ENCODE data around the gene HRNR. TPM values are rescaled to one million over a fixed set of nuclear protein-coding genes. Genes with fewer than 3 reads are reported as not detected.
A peak's percentile ranks its signal among the peaks of the same experiment; 100 is the strongest.

HRNR gene
- polyA plus RNA-seq, 1 of the 3 experiments (the other 2 are of a cell fraction), result not detected

GRCh38 chr1:152185544-152186391, 38.2 kb downstream of the HRNR start:
- no peaks in the 10 kb centered on the region for H3K9me3 ChIP-seq
- ChIA-PET CTCF (interaction anchor here (0.6 to 10.4 kb wide), 22 partner anchors 9 to 273 kb away, joined by 3 to 82 read pairs (median 3); no protein-coding TSS in a partner anchor), POLR2A (no interaction called here)
- whole genome bisulfite sequencing (ENCODE audit: low lambda C conversion rate), result 11% methylated on average over 8 of the region's 8 CpGs
- TF ChIP-seq SMC3 (IDR thresholded peaks at IDR 0.05; ENCODE audit: low read depth, low read length), result peak; percentile 91
- no peak for TF ChIP-seq USF1 (IDR thresholded peaks at IDR 0.05; ENCODE audit: borderline replicate concordance, low read depth)
- TF ChIP-seq RAD21 (IDR thresholded peaks at IDR 0.05; ENCODE audit: low read length), result peak; percentile 73
- no peak for TF ChIP-seq SIN3A (IDR thresholded peaks at IDR 0.05; ENCODE audit: borderline replicate concordance, low read depth, low read length)
- TF ChIP-seq CTCF (IDR thresholded peaks at IDR 0.05), result peak; percentile 80
- TF ChIP-seq NRF1 (IDR thresholded peaks at IDR 0.05; ENCODE audit: low read depth, low read length), result no peak
- H3K4me3 ChIP-seq (ENCODE audit: low read depth in 2 of 2, low read length in 1 of 2), result no peak overlapping the region
- H3F3A ChIP-seq (replicated peaks; ENCODE audit: insufficient read depth), result peaks cover 21% of the 10 kb centered on the region
- no peaks in the 10 kb centered on the region for H3K27me3 ChIP-seq (ENCODE audit: insufficient read depth)
- H3K9me2 ChIP-seq, result no peaks in the 10 kb centered on the region
- H3K27ac ChIP-seq (ENCODE audit: low read depth in 2 of 2, low read length in 1 of 2), result no peak overlapping the region
- H3K79me2 ChIP-seq (ENCODE audit: insufficient read depth), result no peaks in the 10 kb centered on the region
- peak; percentile 57 for DNase-seq
- H3K36me3 ChIP-seq (replicated peaks in 1 of 2; ENCODE audit: control insufficient read depth in 1 of 2, insufficient read depth in 2 of 2, low read length in 1 of 2), result no peaks in the 10 kb centered on the region
- H3K4me1 ChIP-seq (ENCODE audit: control insufficient read depth in 1 of 2, insufficient read depth in 2 of 2, low read depth in 1 of 2, low read length in 1 of 2), result peaks cover 3% of the 10 kb centered on the region in 2 experiments; a peak in 3 of 4 replicates
- H4K20me1 ChIP-seq (ENCODE audit: insufficient read depth), result no peaks in the 10 kb centered on the region
- H3K4me2 ChIP-seq, result no peak overlapping the region
- H2AFZ ChIP-seq (ENCODE audit: low read depth), result no peak overlapping the region
- no peak overlapping the region for H3K9ac ChIP-seq

GRCh38 chr1:152182944-152183361, 41.0 kb downstream of the HRNR start:
- Histone ChIP-seq H3K9ac (peak overlapping the region; percentile 26; the same call in 1 of the 2 replicates), H2AFZ (ENCODE audit: low read depth) (peak overlapping the region; percentile 48; the same call in 1 of the 2 replicates), H4K20me1 (ENCODE audit: insufficient read depth) (no peaks in the 10 kb centered on the region), H3K36me3 (replicated peaks in 1 of 2; ENCODE audit: control insufficient read depth in 1 of 2, insufficient read depth in 2 of 2, low read length in 1 of 2) (no peaks in the 10 kb centered on the region), H3K4me1 (ENCODE audit: control insufficient read depth in 1 of 2, insufficient read depth in 2 of 2, low read depth in 1 of 2, low read length in 1 of 2) (peaks cover 3% of the 10 kb centered on the region in 2 experiments; a peak in 3 of 4 replicates), H3F3A (replicated peaks; ENCODE audit: insufficient read depth) (peaks cover 21% of the 10 kb centered on the region), H3K4me3 (ENCODE audit: low read depth in 2 of 2, low read length in 1 of 2) (peak overlapping the region in 1 of 2 experiments; percentile 39; a peak in 2 of 4 replicates), H3K79me2 (ENCODE audit: insufficient read depth) (no peaks in the 10 kb centered on the region), H3K27me3 (ENCODE audit: insufficient read depth) (no peaks in the 10 kb centered on the region), H3K4me2 (peak overlapping the region; percentile 71), H3K27ac (ENCODE audit: low read depth in 2 of 2, low read length in 1 of 2) (peak overlapping the region in 1 of 2 experiments; percentile 80; a peak in 2 of 4 replicates), H3K9me3 (no peaks in the 10 kb centered on the region), H3K9me2 (no peaks in the 10 kb centered on the region)
- DNase-seq, result no peak
- ChIA-PET POLR2A (no interaction called here), CTCF (interaction anchor here (1.2 to 10.4 kb wide), 2 partner anchors 15 to 128 kb away, joined by 3 to 82 read pairs; no protein-coding TSS in a partner anchor)
- 0% methylated on average over 2 of the region's 2 CpGs for WGBS (ENCODE audit: low lambda C conversion rate)
- TF ChIP-seq NFIC (IDR thresholded peaks at IDR 0.05; ENCODE audit: borderline replicate concordance) (0 out of 2 replicates have a peak, but pooled peaks have one; percentile 12), GATA2 (CRISPR knock-in tag; IDR thresholded peaks at IDR 0.05) (no peak), RCOR1 (IDR thresholded peaks at IDR 0.05; ENCODE audit: low read length) (no peak), MEF2A (IDR thresholded peaks at IDR 0.05; ENCODE audit: borderline replicate concordance, low read depth) (no peak), USF1 (IDR thresholded peaks at IDR 0.05; ENCODE audit: borderline replicate concordance, low read depth) (no peak), FOXM1 (IDR thresholded peaks at IDR 0.05; ENCODE audit: low read depth) (no peak), CHD2 (IDR thresholded peaks at IDR 0.05; ENCODE audit: low read length, partially characterized antibody) (no peak), TAF1 (IDR thresholded peaks at IDR 0.05; ENCODE audit: borderline replicate concordance, low read depth, low read length) (no peak), RAD21 (IDR thresholded peaks at IDR 0.05; ENCODE audit: low read length) (no peak), MXI1 (IDR thresholded peaks at IDR 0.05; ENCODE audit: low read depth, low read length) (no peak), SMC3 (IDR thresholded peaks at IDR 0.05; ENCODE audit: low read depth, low read length) (no peak), EZH2phosphoT487 (IDR thresholded peaks at IDR 0.05; ENCODE audit: borderline replicate concordance, low read depth) (no peak), EP300 (IDR thresholded peaks at IDR 0.05; ENCODE audit: borderline replicate concordance in 1 of 2, low read depth in 1 of 2, low read length in 1 of 2) (peak in 1 of 2 experiments; percentile 25; a peak in 1 of 4 replicates), NRF1 (IDR thresholded peaks at IDR 0.05; ENCODE audit: low read depth, low read length) (no peak), SIN3A (IDR thresholded peaks at IDR 0.05; ENCODE audit: borderline replicate concordance, low read depth, low read length) (no peak)
- TF ChIP-seq, protein P1, sequence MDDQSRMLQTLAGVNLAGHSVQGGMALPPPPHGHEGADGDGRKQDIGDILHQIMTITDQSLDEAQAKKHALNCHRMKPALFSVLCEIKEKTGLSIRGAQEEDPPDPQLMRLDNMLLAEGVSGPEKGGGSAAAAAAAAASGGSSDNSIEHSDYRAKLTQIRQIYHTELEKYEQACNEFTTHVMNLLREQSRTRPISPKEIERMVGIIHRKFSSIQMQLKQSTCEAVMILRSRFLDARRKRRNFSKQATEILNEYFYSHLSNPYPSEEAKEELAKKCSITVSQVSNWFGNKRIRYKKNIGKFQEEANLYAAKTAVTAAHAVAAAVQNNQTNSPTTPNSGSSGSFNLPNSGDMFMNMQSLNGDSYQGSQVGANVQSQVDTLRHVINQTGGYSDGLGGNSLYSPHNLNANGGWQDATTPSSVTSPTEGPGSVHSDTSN (IDR thresholded peaks at IDR 0.05), result peak; percentile 80
- TF ChIP-seq, protein P2, sequence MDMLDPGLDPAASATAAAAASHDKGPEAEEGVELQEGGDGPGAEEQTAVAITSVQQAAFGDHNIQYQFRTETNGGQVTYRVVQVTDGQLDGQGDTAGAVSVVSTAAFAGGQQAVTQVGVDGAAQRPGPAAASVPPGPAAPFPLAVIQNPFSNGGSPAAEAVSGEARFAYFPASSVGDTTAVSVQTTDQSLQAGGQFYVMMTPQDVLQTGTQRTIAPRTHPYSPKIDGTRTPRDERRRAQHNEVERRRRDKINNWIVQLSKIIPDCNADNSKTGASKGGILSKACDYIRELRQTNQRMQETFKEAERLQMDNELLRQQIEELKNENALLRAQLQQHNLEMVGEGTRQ (IDR thresholded peaks at IDR 0.05; ENCODE audit: borderline replicate concordance, low read depth, low read length), result no peak

Measured in SK-N-SH (cell line).